ENCODE measurements around the gene DNAH9. TPM values are rescaled to one million over a fixed set of nuclear protein-coding genes. Genes with fewer than 3 reads are reported as not detected.

The DNAH9 gene
- total RNA-seq, result 2.3 TPM

- DNase-seq, result peak; percentile 92
Observed at GRCh38 chr17:11598274-11599221, at the start of gene DNAH9. Gene DNAH9 (plus strand): TSS chr17:11598470. CDS start chr17:11598499, 29 bp downstream.

GRCh38 chr17:11550431-11550830, 47.8 kb upstream of the DNAH9 start:
- no peak for DNase-seq

- peak; percentile 12 for DNase-seq
Observed at GRCh38 chr17:11551442-11551841, 46.8 kb upstream of the DNAH9 start.

- DNase-seq, result peak; percentile 10
Observed at GRCh38 chr17:11553135-11553534, 45.1 kb upstream of the DNAH9 start.

GRCh38 chr17:11554042-11554441, 44.2 kb upstream of the DNAH9 start:
- DNase-seq, result peak; percentile 41

- DNase-seq, result no peak
Observed at GRCh38 chr17:11554542-11554941, 43.7 kb upstream of the DNAH9 start.

GRCh38 chr17:11555530-11555929, 42.7 kb upstream of the DNAH9 start:
- DNase-seq, result no peak

- DNase-seq, result no peak
Observed at GRCh38 chr17:11557727-11558452, 40.4 kb upstream of the DNAH9 start.

- DNase-seq, result no peak
Observed at GRCh38 chr17:11558681-11559234, 39.5 kb upstream of the DNAH9 start.

- DNase-seq, result no peak
Observed at GRCh38 chr17:11559601-11560000, 38.7 kb upstream of the DNAH9 start.

GRCh38 chr17:11561281-11561680, 37.0 kb upstream of the DNAH9 start:
- DNase-seq, result no peak

GRCh38 chr17:11561702-11562101, 36.6 kb upstream of the DNAH9 start:
- DNase-seq, result no peak

- no peak for DNase-seq
Observed at GRCh38 chr17:11564589-11565380, 33.5 kb upstream of the DNAH9 start.

GRCh38 chr17:11565591-11565990, 32.7 kb upstream of the DNAH9 start:
- DNase-seq, result no peak

- no peak for DNase-seq
Observed at GRCh38 chr17:11578998-11579397, 19.3 kb upstream of the DNAH9 start.

- no peak for DNase-seq
Observed at GRCh38 chr17:11580677-11581076, 17.6 kb upstream of the DNAH9 start.

- no peak for DNase-seq
Observed at GRCh38 chr17:11582217-11582616, 16.1 kb upstream of the DNAH9 start.

GRCh38 chr17:11583306-11583992, 14.8 kb upstream of the DNAH9 start:
- DNase-seq, result no peak

GRCh38 chr17:11589716-11590115, 8.6 kb upstream of the DNAH9 start:
- no peak for DNase-seq

GRCh38 chr17:11601661-11602060, 3.4 kb downstream of the DNAH9 start:
- DNase-seq, result no peak

- DNase-seq, result no peak
Observed at GRCh38 chr17:11608396-11608795, 10.1 kb downstream of the DNAH9 start.
